Fibroblast of skin of left quadriceps (primary cell): ENCODE measurements around the gene CHST6.
"Not testable (repeated sequence)": the region's sequence is repeated elsewhere in the genome, so short reads cannot be mapped to it uniquely, and the experiment has no call there.

Experiments
- DNase-seq, 2 experiments: peaks; one replicate each; pipeline ENCODE4 v3.0.0-alpha.2; 2013; ENCODE audit warnings: low read depth in 2 of 2

Gene CHST6

DNA sequence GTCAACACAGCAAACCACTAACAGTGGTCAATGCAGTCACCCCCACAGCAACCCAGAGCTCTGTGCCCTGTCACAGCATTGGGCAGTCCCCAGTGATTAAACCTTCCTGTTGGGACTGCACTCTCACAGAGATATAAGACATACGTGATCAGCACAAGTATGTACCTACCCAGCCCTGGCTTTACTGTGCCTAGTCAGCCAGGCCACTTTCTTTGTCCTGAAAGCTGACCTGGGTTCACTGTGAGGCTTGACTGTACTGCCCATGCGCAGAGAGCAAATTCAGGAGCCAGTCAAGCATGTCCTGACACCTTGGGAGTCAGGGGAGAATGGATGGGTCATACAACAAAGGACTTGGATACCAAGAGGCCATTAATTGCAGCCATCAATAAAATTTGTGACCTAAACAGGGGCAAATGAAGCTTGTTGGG is 19.8 kb downstream of the CHST6 start:
- DNase-seq, result no peak

DNA sequence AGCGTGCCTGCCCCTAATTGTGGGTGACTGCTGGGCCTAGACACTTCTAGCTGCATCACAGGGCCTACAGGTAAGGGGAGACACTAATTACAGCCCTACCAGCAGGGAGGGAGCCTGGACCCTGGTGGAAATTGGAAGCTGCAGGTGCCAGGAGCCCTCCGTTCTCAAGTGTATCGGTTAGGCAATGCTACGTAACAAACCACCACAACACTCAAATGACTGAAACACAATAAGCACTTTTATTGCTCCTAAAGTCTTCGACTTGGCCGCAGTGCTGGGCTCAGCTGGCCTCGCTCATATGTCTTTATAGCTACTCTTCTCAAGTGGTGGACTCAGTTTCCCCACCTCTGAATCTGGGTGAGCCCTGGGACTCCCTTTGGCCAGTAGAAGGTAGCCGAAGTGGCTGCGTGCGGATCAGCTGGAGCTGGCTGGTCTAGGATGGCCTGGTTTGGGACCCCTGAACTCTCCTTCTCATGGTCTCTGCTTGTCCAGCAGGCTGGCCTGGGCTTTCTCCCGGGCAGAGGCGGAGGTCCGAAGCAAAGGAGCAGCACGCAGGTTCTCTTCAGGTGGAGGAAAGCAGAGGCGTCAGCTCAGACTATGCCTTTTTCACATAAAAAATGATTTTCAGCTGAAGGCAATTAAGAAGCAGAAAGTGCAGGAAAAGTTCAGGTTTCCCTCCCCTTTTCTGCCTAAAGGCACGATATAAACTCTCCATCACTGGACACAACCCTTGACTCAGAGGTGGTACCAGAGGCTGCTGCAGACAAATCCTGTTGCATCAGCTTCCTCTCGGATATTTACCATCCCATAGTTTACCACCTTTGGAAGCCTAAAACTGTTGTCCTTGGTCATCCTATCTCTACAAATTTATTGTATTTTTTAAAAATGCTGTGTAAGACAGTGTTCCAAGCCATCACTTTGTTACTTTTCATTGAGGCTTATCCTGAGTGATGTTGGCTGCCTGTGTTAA is 22.0 kb downstream of the CHST6 start:
- no peak for DNase-seq

DNA sequence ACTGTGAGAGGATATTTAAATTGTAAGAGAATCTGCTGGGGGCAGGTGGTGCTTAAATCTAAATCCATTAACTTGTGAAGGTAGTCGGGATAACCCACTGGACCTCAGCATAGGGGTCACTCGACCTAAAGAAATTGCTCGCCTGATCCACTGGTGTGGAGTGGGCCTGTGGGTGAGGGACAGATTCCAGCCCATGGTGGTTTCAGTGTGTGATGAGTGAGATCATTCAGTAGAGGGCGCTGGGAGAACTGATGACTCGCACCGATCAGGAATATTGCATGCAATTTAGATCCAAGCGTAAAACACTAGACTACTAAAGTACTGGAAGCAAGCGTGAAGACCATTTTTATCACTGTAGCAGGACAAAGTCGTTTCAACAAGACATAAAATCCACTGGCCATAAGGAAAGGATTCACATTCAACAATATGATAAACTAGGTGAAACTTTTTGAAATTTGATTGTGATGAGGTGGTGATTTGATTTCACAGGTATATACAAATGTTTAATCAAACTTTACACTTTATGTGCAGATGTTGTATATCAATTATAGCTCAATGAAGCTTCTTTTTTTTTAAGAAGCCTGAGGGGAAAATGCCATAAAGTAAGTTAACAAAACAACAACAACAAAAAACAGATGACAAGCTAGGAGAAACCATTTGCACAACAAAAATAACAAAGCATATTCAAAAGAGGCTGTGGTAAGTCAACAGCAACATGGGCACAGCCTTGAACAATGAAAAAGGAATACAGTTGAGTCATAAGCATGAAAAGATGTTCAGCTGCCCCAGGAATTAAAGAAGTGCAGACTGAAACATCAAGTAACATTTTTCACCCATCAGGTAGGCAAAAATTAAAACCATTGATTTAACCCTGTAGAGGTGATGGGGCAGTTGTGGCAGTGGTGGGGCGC is 23.3 kb downstream of the CHST6 start:
- DNase-seq, result peak; percentile 20 to 23

DNA sequence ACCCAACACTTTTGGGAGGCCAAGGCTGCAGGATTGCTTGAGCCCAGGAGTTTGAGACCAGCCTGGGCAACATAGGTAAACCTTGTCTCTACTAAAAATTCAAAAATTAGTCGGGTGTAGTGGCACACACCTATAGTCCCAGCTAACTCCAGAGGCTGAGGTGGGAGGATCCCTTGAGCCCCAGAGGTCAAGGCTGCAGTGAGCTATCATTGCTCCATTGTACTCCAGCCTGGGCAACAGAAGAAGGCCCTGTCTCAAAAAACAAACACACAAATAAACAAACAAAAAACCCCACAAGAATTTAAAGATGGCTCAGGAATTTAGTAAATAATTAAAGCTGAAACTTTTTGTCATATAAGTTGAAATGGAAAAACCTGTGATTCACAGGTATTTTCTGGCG is 28.5 kb downstream of the CHST6 start:
- no peak for DNase-seq

DNA sequence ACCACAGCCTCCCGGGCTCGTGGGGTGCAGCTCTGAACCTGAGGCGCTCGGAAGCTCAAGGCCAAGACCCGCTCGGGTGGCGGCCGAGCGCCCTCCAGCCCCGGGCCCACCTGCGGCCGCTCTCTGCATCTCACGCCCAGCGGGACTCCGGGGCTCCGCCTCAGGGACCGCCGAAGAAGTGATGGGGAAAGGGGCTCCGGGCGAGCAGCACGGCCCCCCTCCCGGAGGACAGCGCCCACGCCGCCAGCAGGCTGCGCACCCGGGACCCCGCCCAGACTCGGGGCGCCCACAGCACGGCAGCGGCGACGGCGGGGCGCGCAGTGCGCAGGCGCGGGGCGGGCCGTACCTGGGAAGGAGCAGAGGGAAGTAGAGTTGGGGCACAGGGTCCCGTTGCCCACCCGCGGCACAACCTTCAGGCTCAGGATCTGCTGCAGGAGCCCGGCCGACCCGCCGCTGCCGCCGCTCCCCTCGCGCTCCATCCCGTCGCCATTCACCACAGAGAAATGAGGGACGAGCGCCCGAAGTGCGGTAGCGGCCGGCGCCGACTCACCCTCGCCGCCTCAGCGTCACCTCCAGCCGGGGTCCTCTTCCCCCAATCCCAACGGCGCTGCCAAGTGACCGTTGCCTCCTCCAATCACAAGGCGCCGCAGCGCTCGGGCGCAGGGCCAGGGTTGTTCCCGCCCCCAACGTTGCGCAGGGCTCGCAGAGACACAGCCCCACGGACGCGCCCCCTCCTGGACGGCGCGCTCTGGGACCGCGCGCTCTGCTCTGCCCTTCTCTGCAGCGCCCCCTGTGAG is 30.9 kb downstream of the CHST6 start, which contains the start of gene TMEM170A:
TMEM170A (minus strand) TSS at position 568 of the 797 bp plus-strand sequence; CDS start at position 479, 89 bp downstream.
- peak; percentile 97 for DNase-seq

DNA sequence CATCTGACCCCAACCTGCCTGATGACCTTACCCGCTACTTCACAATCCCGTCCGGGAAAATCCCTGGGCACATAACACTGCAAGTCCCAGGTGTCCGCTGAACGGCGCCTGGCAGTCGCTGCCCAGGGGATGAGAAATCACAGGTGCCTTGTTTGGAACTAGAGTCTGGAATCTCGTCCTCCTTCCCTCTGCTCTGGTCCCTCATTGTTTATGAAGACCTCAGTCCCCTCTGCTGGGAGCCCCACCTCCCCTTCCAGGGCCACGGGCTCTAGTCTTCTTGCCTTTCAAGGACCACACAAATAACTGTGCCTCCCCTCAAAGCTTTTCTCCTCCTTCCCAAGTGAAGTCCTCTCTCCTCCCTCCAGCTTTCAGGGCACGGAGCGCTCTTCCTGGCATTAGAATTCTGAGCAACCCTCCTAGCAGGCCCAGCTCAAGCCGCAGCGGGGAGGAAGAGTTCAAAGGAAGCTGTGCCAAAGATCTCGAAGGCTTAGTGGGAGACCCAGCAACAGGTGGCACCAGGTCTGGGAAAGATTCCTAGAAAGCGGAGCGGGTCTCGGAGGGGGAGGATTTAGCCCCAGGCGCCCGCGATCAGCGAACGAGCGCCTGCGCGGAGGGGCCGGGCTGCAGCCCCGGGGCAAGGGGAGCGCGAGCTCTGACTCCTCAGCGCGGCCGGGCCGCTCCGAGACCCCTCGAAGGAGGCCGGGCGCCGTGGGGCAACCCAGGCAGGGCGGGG is 31.7 kb downstream of the CHST6 start:
- not testable (repeated sequence) for DNase-seq

DNA sequence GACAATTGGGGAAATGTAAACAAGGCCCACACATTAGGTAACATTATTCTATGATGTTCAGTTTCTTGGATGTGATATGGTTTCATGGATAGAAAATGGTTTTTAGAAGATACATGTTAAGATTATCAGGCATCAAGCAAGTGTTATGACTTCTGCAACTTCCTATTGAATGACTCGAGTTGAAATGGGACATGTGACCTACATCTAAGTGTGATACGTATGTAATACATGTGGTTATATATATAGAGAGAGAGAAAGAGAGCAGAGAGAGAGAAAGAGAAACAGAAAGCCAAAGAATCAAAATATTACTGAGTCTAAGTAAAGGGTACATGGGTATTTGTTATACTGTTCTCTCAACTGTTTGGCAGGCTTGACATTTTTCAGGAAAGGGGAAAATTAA is 32.4 kb downstream of the CHST6 start:
- DNase-seq, result no peak

DNA sequence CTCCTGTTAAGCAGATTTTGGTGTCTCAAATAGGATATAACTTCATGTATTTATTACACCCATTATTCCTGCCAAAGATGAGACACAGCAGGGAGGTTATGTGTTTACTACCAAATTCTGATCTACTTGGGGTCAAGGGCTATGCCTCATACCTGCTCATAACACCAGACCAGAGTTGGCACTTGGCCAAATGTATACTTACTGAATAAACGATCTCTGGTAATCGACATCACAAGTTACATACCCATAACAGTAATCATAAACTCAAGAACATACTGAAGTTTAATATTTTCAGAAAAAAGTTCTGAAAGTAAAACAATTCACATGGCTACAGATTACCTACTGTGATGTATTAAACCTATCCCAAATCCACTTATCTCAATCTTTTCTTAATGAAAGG is 33.7 kb downstream of the CHST6 start:
- DNase-seq, result no peak

DNA sequence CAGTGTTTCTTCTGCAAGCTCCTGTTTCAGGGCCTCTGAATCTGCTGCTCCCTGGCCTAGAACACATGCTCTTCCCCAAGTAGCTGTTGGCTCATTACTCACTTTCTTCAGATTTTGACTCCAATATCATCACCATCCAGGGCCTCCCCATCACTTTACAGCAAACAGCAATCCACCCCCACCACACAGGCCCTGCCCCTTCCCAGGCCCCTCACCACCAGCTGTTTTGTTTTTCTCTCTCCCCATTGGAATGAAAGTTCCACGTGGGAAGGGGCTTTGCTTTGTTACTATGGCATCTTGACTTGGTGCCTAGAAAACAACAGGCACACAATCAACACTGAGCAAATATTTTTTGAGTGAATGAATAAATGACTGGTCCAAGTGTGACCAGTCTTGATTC is 34.8 kb downstream of the CHST6 start:
- no peak for DNase-seq

DNA sequence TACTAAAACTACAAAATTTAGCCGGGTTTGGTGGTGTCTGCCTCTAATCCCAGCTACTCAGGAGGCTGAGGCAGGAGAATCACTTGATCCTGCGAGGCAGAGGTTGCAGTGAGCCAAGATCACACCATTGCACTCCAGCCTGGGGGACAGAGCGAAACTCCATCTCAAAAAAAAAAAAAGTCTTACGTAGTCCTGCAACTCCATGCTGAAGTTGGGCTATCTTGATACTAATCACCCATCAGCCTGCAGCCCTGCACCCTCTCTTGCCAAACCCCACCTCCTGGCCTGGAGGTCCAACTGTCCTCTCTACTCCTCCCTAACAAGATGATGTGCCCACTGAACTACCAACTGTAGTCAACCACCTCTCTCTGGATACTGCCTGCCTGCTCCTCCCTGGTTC is 35.5 kb downstream of the CHST6 start:
- DNase-seq, result no peak

DNA sequence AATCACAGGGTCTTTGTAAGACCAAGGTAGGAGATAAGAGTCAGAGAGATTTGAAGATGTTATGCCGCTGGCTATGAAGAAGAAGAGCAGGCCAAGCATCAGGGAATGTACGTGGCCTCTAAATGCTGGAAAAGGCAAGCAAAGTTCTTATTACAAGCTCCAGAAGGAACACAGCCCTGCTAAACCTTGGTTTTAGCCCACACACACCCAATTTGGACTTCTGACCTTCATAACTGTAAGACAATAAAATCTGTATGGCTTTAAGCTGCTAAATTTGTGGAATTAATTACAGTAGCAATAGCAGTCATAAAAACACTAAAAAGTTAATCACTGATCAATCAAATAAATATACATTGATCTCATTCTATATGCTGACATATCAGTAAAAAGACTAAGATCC is 36.8 kb downstream of the CHST6 start:
- DNase-seq, result no peak

DNA sequence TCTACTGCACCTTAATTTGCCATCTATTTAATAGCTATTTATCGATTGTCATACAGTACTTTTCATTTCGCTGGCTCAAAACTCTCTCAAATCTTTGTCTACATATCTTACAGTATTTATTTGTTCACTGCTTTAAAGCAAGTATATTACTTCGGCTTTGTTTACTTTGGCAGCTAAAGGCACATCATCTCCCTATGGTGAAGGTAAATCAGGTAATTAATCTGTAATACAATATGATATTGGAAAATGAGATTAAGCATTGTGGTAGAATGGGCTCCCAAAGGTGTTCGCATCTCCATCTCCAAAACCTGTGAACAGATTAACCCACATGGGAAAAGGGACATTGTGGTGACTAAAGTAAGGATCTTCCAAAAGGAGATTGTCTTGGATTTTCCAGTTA is 37.2 kb downstream of the CHST6 start:
- no peak for DNase-seq

DNA sequence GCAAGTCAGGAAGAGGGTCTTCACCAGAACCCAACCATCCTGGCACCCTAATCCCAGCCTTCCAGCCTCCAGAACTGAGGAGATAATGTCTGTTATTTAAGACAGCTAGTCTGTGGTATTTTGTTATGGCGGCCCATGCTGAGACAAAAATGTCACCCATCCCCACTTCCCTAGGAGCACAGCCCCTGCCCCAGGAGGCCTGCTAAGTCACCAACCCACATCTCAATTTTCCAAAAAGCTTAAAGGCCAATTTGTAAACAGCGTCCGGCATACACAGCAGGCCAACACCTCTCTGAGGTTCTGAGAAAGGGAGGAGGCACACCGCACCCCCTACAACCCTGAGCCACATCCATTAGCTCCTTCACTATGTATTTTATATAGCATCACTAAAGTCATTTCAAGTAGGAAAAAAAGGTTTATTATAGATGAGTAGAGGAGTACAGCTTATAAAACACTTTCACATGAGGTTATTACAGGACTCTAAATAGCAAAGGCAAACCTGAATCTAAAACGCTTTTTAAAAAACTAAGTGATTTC is 37.7 kb downstream of the CHST6 start:
- DNase-seq, result no peak

DNA sequence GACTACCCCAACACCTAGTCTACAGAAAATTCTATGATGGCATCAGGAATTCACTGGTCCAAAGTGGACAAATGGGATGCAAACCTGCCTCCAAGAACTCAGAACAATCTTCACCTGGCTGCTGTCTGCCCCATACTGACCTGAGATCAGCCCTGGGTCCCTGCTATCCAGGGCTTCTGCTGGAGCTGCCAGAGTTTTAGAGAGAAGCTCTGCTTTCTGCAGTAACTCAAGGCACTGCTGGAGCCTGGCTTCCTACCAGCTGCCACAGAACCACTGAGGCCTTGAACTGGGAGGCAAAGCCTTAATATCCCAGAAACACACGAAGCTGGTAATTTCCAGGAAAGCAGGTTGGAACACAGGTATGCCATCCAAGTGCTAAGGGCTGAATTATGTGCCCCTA is 38.3 kb downstream of the CHST6 start:
- DNase-seq, result no peak

DNA sequence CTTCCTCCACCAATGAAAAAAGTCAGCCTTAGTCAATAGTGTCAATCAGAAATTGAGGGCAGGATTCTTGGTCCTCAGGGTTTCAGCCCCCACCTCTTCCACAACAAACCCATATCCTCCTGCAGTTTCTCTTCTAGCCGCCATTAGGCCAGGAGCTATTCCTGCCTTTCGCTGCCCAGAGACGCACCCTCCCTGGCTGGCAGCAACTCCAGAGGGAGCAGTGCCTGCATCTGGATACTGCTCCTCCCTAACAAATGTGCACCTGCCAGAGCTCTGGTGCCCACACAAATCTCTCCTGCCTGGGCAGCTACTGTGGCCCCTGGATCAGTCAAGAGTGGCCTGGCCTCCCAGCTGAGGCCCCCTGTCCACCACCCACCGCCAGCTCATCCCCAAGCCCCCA is 38.8 kb downstream of the CHST6 start:
- not testable (repeated sequence) for DNase-seq

DNA sequence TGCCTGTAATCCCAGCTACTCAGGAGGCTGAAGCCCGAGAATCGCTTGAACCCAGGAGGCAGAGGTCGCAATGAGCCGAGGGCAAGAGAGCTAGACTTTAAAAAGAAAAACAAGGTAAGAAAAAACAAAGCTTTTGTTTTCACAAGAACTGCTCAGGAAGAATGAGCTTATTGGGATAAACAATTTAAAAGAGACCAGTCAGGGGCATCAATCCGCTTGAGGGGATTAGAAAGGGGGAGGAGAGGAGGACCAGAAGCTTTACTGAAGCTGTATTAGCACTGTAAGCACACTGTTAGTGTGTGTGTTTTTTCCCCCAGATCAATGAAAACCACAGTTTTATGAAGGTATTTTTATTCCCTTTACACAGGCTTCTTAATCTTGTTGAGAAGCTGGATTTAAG is 39.6 kb downstream of the CHST6 start:
- no peak for DNase-seq

DNA sequence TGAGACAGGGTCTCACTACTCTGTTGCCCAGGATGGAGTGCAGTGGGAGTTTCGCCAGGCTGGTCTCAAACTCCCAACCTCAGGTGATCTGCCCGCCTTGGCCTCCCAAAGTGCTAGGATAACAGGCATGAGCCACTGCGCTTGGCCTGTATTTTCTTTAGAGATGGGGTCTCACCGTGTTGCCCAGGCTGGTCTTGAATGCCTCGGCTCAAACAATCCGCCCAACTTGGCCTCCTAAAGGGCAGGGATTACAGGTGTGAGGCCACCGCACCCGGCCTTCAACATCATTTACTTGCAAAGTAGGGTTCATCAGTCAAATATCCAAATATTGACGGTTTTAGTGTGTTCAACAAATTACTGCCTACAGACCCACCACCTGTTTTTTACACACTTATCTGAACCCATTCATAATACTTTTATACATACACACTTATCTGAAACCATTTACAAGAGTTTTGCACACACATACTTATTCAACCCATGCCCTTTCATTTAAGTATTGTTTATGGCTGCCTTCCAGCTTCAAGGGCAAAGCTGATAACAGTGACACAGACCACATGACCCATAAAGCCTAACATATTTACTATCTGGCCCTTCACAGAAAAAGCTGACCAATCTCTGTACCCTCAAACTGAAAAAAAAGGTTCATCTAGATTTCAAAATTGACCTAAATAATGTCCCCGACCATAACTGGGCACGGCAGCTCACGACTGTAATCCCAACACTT is 42.6 kb downstream of the CHST6 start:
- DNase-seq, result no peak

DNA sequence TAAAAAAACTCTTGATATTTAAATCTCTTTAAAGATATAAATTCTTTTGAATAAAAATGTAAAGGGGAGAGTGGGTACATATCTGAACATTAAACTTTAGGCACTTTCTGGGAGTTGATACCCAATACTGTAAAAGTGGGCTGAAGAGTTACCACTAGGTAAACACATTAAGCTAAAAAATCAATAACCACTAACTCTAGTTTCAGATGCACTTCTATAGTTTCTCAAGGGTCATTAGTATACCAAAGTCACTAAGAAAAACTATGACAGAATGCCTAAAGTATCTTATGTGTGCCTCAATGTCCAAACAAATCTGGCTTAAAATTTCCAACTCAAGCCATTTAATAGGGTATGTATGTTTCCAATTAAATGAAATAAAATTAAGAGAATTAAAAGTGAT is 48.8 kb downstream of the CHST6 start:
- DNase-seq, result no peak

DNA sequence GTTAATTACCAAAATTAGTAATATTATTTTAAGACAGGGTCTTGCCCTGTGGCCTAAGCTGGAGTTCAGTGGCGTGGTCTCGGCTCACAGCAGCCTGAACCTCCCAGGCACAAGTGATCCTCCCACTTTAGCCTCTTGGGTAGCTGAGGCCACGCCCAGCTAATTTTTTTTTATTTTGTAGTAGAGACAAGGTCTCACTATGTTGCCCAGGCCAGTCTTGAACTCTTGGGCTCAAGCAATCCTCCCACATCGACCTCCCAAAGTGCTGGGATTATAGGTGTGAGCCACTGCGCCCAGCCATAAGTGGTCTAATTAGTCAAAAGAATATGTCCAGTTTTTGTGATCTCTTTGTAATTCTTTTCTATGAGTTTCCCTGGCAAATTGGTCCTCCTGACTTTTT is 49.9 kb downstream of the CHST6 start:
- no peak for DNase-seq

DNA sequence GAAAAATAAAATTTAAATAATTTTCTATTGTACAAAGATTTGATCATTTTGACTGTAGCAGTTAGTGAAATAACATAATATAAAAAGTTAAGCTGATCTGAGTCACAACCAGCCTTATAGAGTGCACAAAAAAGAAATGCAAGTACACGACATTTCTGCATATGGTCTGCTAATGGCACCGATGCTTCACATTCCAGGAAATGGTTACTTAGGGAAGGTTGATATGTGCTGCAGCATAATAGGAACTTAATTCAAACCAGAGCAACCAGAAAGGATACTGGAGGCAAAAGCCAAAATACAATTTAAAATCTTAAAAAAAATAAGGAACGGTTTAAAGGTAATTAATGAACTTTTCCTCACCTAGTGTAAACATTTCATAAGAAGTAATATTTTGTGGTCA is 51.9 kb downstream of the CHST6 start:
- peak; percentile 76 to 78 for DNase-seq
